PFSK-1 (cell line): ENCODE results near the gene GPR61.

Experiments
- FOXP2 ChIP-seq: optimal IDR thresholded peaks from 2 replicates; pipeline ENCODE3; 2011; ENCODE audit warnings: borderline replicate concordance, control low read depth, inconsistent platforms; ENCODE audit not compliant: insufficient read depth; ENCODE audit errors: extremely low read length, extremely low read depth
- POLR2AphosphoS5 ChIP-seq: IDR thresholded peaks from 2 replicates; pipeline ENCODE4 v1.6.1; 2012; ENCODE audit warnings: low read depth, mild to moderate bottlenecking, control low read depth, low read length, moderate library complexity
- SIN3A ChIP-seq: IDR thresholded peaks from 2 replicates; pipeline ENCODE4 v1.6.1; 2012; ENCODE audit warnings: mild to moderate bottlenecking, low read length, moderate library complexity, borderline replicate concordance; ENCODE audit not compliant: insufficient read depth
- TAF1 ChIP-seq: IDR thresholded peaks from 2 replicates; pipeline ENCODE4 v1.6.1; 2012; ENCODE audit warnings: low read length, control low read depth, borderline replicate concordance; ENCODE audit not compliant: insufficient read depth
- TF ChIP-seq, protein P1 (sequence below), 2 experiments: IDR thresholded peaks; 2 replicates each; pipeline versions ENCODE4 v1.6.1 to v1.8.0; 2011 to 2012; ENCODE audit warnings: low read depth in 2 of 2, low read length in 2 of 2, control low read depth in 1 of 2, inconsistent platforms in 1 of 2, mild to moderate bottlenecking in 1 of 2, moderate library complexity in 1 of 2; ENCODE audit not compliant: insufficient read depth in 1 of 2

GPR61 gene

GRCh38 chr1:109579491-109579890 is 39.8 kb downstream of the GPR61 start:
- TF ChIP-seq POLR2AphosphoS5, result no peak
- no peak for TF ChIP-seq TAF1
- TF ChIP-seq, protein P1, sequence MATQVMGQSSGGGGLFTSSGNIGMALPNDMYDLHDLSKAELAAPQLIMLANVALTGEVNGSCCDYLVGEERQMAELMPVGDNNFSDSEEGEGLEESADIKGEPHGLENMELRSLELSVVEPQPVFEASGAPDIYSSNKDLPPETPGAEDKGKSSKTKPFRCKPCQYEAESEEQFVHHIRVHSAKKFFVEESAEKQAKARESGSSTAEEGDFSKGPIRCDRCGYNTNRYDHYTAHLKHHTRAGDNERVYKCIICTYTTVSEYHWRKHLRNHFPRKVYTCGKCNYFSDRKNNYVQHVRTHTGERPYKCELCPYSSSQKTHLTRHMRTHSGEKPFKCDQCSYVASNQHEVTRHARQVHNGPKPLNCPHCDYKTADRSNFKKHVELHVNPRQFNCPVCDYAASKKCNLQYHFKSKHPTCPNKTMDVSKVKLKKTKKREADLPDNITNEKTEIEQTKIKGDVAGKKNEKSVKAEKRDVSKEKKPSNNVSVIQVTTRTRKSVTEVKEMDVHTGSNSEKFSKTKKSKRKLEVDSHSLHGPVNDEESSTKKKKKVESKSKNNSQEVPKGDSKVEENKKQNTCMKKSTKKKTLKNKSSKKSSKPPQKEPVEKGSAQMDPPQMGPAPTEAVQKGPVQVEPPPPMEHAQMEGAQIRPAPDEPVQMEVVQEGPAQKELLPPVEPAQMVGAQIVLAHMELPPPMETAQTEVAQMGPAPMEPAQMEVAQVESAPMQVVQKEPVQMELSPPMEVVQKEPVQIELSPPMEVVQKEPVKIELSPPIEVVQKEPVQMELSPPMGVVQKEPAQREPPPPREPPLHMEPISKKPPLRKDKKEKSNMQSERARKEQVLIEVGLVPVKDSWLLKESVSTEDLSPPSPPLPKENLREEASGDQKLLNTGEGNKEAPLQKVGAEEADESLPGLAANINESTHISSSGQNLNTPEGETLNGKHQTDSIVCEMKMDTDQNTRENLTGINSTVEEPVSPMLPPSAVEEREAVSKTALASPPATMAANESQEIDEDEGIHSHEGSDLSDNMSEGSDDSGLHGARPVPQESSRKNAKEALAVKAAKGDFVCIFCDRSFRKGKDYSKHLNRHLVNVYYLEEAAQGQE (IDR thresholded peaks at IDR 0.05; ENCODE audit: insufficient read depth in 1 of 2, low read depth in 2 of 2, low read length in 2 of 2), result no peak
- no peak for TF ChIP-seq FOXP2
- no peak for TF ChIP-seq SIN3A

DNA sequence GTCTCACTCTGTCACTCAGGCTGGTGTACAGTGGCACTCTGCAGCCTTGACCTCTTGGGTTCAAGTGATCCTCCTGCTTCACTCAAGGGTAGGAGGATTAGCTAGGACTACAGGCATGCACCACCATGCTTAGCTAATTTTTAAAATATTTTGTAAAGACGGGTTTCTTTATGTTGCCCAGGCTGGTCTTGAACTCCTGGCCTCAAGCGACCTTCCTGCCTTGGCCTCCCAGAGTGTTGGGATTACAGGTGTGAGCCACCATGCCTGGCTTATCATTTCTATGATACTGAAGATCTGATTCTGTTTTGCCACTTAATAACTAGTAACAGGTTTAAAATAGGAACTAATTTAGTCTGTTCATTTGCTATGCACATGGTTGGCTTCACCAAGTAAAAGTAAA is 42.3 kb downstream of the GPR61 start:
- TF ChIP-seq FOXP2, result no peak
- TF ChIP-seq SIN3A, result no peak
- no peak for TF ChIP-seq POLR2AphosphoS5
- TF ChIP-seq, protein P1 (IDR thresholded peaks at IDR 0.05; ENCODE audit: insufficient read depth in 1 of 2, low read depth in 2 of 2, low read length in 2 of 2), result no peak
- no peak for TF ChIP-seq TAF1

DNA sequence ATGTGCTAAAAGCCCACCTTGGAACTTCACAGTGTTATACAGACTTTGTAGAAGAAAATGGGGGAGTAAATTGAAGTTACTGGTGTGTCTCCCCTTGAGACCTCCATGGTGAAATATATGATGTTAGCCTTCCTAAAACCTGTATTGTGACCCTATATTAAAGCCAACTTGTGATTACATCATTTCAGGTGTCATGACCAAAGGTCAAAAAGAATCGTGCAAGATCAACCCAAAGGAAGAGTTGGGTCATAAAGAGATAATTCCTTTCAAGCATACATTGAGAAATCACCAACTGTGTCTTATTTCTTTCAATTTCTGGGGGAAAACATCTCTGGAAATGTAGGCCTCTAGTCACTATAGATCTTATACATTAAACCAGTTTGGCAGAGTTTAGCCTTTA is 45.1 kb downstream of the GPR61 start:
- TF ChIP-seq, protein P1 (IDR thresholded peaks at IDR 0.05; ENCODE audit: insufficient read depth in 1 of 2, low read depth in 2 of 2, low read length in 2 of 2), result no peak
- no peak for TF ChIP-seq TAF1
- no peak for TF ChIP-seq SIN3A
- no peak for TF ChIP-seq FOXP2
- TF ChIP-seq POLR2AphosphoS5, result no peak

DNA sequence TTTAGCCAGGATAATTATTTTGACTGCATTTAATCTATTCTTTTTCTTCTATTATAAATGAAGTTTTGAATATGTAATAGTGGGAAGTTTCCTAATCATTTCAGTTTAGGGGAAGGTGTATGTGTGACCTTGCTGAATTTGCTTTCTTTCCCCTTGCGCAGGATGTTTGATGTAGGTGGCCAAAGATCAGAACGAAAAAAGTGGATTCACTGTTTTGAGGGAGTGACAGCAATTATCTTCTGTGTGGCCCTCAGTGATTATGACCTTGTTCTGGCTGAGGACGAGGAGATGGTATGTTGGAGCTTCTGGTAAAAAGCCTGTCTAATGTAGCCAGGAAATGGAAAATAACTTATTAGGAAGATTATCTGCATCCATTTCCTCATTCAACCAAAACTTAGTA is 46.4 kb downstream of the GPR61 start:
- TF ChIP-seq TAF1 (no peak), FOXP2 (no peak), SIN3A (no peak), POLR2AphosphoS5 (no peak)
- TF ChIP-seq, protein P1 (IDR thresholded peaks at IDR 0.05; ENCODE audit: insufficient read depth in 1 of 2, low read depth in 2 of 2, low read length in 2 of 2), result no peak

DNA sequence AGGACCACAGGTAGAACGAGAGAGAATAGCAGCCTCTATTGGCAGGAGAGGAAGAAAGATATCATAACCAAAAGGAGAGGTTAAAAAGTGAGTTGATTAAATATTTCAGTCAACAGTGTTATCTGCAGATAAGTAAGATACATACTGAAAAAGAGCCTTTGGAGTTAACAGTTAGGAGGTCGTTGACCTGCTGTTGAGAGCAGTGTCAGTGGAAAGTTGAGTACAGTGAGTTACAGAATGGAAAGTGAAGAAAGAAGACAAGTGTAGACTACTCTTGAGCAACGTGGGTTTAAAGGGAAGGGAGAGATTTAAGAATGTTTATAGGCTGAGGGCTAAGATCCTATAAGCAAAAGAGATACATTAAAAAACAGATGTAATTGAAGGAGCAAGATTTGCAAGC is 49.5 kb downstream of the GPR61 start:
- TF ChIP-seq POLR2AphosphoS5 (no peak), SIN3A (no peak), TAF1 (no peak), FOXP2 (no peak)
- TF ChIP-seq, protein P1 (IDR thresholded peaks at IDR 0.05; ENCODE audit: insufficient read depth in 1 of 2, low read depth in 2 of 2, low read length in 2 of 2), result no peak
